Fibroblast of skin of abdomen (primary cell): Measurements from ENCODE around the gene MRPL42.
A peak's percentile ranks its signal among the peaks of the same experiment; 100 is the strongest.

Experiments
- DNase-seq: peaks from one replicate; pipeline ENCODE4 v3.0.0-alpha.2; 2013

MRPL42 gene

GRCh38 chr12:93500667-93501066 lies 33.4 kb downstream of the MRPL42 start:
- DNase-seq: no peak

GRCh38 chr12:93502802-93503623 lies 35.7 kb downstream of the MRPL42 start:
- DNase-seq: peak; percentile 42

GRCh38 chr12:93507165-93507564 lies 39.9 kb downstream of the MRPL42 start:
- no peak for DNase-seq

- DNase-seq: no peak
Observed at GRCh38 chr12:93509506-93509905, 42.2 kb downstream of the MRPL42 start.

- DNase-seq: peak; percentile 79
Observed at GRCh38 chr12:93514853-93515252, 47.5 kb downstream of the MRPL42 start.

- DNase-seq: peak; percentile 17
Observed at GRCh38 chr12:93518725-93519124, 51.4 kb downstream of the MRPL42 start.

- DNase-seq: no peak
Observed at GRCh38 chr12:93519859-93520258, 52.5 kb downstream of the MRPL42 start.

- no peak for DNase-seq
Observed at GRCh38 chr12:93520454-93520853, 53.1 kb downstream of the MRPL42 start.

- peak; percentile 51 for DNase-seq
Observed at GRCh38 chr12:93521225-93522080, 54.1 kb downstream of the MRPL42 start.

- no peak for DNase-seq
Observed at GRCh38 chr12:93524386-93525133, 57.2 kb downstream of the MRPL42 start.

- DNase-seq: peak; percentile 94
Observed at GRCh38 chr12:93526786-93527428, 59.6 kb downstream of the MRPL42 start.

GRCh38 chr12:93530358-93530757 lies 63.0 kb downstream of the MRPL42 start:
- no peak for DNase-seq

- no peak for DNase-seq
Observed at GRCh38 chr12:93533310-93533709, 66.0 kb downstream of the MRPL42 start.

GRCh38 chr12:93536111-93536765 lies 68.9 kb downstream of the MRPL42 start:
- DNase-seq: no peak

- peak; percentile 25 for DNase-seq
Observed at GRCh38 chr12:93536766-93537488, 69.6 kb downstream of the MRPL42 start.

GRCh38 chr12:93537769-93538168 lies 70.5 kb downstream of the MRPL42 start:
- DNase-seq: no peak

- DNase-seq: no peak
Observed at GRCh38 chr12:93539821-93540220, 72.5 kb downstream of the MRPL42 start.

- no peak for DNase-seq
Observed at GRCh38 chr12:93540466-93540865, 73.2 kb downstream of the MRPL42 start.

GRCh38 chr12:93541578-93542225 lies 74.4 kb downstream of the MRPL42 start:
- DNase-seq: no peak

GRCh38 chr12:93547778-93548177 lies 80.5 kb downstream of the MRPL42 start:
- no peak for DNase-seq

- no peak for DNase-seq
Observed at GRCh38 chr12:93549174-93549573, 81.9 kb downstream of the MRPL42 start.
